Raji (cell line): ENCODE data around the gene APH1A.

Source experiments
- POLR2A ChIP-seq: IDR thresholded peaks from 2 replicates; pipeline ENCODE4 v1.6.1; 2011; ENCODE audit warnings: low read depth, low read length, control low read depth; ENCODE audit not compliant: insufficient read depth

The APH1A gene

DNA sequence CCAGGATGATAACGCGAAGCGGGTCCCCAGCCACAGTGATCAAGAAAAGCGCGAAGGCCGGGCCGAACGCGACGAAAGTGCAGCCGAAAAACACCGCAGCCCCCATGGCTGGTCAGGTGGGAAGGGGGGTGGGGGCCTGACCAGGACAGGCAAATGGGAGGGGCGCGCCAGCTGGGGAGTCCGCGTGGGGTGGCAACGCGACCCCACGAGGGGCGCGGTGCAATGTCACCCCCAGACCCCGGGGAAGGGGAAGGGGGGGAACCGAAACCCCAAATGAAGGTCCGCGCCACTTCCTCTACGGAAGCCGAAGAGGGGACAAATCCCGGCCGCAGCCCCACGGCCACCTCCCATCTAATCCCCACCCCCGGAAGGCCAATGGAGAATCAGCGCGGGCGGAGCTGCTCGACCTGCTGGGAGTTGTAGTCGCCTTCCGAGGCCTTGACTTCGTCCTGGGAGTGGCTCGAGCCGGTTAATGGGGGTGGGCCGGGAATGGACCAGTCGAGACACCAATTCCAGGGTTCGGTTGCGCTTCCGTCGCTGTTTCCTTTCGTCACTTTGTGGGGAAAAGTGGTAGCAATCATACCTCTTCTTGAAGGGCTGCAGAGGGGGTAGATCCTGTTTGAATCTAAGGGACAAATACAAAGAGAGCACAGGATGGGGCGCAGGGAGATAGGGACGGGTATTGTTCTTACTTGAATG, at the start of gene APH1A:
Gene APH1A, minus strand, starts transcription at position 312 of the 699 bp plus-strand sequence. Its CDS starts 206 bp downstream, at position 106.
- TF ChIP-seq POLR2A = peak; percentile 65

DNA sequence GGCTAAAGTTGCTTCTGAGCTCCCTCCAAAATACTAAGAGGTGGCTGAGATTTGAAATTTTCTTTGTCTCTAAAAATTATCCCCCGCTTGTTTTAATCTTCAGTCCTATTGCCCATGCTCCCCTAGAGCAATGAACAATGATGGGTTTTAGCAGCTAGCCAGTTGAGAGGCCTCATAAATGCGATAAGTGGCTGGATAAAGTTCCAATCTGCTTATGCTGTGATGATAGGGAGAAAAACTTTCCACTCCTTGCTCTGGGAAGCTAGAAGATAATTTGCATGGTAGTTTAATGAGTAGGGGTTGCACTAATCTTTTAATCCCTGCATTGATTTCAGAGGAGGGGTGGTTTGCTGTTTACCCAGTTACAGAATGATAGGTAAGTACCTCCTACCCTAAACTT, 42.9 kb upstream of the APH1A start:
- no peak for TF ChIP-seq POLR2A

DNA sequence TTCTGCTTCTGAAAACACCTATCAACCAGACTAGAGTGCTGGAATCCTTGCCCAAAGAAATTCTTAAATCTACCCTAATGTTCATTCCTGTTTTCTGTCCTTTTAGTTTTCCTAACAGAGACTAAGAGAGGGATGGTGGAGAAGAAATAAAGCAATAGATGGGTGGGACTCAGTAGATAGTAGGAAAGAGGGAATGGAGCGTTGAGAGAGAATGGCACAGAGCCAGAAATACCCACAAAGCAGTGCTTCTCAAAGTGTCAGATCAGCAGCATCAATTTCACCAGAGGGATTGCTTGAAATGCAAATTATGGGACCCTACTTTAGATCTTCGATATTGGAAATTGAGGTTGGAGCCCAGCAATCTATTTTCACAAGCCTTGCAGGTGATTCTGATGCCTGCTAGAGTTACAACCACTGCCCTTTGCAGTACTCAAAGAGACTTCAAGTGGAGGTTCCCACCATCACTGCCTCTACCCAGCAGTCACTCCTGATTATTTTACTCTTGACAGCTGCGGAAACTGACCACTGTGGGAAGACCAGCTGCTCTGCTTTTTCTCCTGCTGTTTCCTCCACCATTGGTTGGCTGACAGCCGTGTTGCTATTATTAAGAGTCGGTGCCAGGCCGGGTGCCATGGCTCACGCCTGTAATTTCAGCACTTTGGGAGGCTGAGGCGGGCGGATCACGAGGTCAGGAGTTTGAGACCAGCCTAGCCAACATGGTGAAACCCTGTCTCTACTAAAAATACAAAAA, 41.1 kb upstream of the APH1A start:
- no peak for TF ChIP-seq POLR2A

DNA sequence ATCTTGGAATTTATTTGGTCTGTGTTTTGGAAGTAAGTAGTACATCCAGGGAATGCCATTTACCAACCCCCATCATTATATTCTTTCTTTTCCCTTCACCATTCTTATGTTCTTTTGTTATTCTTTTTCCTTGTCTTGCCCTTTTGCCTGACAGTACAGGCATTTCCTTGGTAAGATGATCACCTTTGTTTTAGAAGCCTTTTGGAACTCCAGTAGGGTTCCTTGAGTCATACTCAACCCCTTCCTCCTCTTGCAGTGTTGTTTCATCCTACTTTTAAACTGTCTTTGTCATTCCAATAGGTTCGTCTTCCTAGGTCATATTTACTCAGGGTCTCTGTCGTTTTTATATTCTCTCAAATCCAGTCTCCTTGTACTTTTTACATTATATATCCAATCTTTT, 34.1 kb upstream of the APH1A start:
- TF ChIP-seq POLR2A = no peak

DNA sequence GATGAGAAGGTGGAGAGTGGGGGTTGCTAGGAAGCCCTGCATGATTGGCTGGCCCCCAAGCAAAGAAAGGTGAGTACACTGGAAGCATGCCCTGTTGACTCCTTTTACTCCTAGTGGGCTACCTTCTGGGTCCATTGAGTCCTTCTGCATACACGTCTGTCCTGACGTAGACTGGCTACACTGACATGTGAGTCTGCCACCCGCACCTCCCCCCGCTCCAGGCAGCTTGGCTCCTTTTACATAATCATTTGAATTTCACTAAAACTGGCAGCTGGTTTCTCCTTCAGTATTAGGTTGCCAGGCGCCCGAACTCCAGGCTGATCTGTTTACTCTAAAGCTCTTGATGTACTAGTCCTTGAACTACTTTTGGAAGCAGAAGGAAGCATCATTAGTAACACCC, 33.5 kb upstream of the APH1A start:
- TF ChIP-seq POLR2A = no peak

DNA sequence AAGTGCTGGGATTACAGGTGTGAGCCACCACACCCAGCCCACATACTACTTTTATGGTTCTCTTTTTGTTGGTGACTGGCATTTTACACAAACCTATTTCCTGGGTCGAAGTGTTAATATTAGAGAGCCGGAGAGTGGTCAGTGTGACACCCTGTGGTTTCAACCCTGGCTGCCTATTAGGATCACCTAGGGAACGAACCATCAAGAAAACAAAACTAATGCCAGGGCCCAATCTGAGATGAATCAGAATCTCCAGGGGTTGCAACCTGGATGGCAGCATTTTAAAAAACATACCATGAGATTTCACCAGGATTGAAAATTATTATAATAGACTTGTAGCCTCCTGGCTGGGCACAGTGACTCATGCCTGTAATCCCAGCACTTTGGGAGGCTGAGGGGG, 30.9 kb upstream of the APH1A start:
- TF ChIP-seq POLR2A = no peak

DNA sequence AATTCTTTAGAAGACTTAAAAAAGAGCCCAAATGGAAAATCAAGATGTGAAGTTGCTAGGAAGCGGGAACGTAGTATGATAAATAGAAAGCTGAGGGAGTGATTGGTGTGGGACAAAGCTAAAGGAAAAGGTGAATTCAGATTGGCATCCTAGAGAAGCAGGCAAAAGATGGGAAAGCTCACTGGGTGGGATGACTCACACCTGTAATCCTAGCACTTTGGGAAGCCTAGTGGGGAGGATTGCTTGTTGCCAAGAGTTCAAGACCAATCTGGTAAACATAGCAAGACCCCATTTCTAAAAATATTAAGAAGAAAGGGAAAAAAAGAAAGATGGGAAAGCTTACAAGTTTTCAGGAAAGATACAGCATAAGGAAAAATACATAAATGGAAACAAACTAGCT, 26.7 kb upstream of the APH1A start:
- TF ChIP-seq POLR2A = no peak

DNA sequence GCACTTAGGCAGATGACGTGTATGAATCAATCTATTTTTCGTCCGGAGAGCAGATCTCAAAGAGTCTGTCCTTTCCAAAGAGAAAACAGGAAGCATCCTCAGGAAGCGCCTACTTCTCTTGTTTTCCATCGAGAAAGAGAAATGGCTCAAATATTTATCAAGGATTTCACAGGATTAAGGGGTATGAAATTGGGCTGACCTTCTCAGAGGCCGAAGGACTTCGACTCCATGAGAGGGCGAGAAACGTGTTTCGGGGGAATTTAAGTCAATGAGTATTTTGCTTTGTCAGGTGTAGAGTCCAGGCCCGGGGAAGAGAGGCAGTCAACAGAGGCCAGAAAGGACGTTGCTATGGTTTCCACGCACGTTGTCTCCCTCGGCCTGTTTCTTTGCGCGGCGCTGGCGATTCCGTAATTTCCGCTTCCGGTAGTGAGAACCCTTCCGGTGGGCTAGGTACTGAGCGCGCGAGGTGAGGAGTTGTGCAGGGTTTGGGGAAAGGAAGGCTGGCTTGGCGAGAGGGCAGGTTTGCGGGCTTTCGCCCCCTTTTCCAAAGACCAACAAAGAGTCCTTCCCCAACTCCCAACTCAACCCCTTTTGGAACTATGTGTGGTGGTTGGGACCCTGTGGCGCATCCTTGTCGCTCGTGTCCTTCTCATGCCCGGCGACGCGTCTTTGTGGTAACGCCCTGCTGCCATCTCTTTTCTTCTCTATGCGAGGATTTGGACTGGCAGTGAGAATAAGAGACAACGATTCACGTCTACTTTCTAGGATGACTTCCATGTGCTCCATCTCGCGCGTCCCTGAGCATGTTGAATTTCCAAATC, 24.8 kb upstream of the APH1A start, which contains the start of gene MRPS21:
Gene MRPS21, plus strand, starts transcription at position 429 of the 821 bp plus-strand sequence. CDS start 506 bp downstream, outside the sequence.
- TF ChIP-seq POLR2A = peak; percentile 97

DNA sequence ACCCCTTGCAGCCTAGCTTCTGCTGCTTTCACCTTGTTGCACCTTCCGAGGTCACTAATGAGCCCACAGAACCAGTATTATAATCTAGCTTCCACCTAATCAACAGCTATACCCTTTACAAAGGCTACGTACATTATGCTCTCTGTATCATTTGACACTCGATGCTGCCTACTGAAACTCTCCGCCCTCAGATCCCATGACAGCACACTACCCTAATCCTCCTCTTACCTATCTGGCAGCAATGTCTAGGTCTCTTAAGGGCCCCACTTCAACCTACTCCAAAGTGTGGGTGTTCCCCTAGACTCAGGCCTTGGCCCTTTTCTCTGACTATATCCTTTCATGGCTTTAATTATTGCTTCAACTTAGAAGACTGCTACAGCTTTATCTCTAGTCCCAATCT, 20.0 kb upstream of the APH1A start:
- TF ChIP-seq POLR2A = no peak

DNA sequence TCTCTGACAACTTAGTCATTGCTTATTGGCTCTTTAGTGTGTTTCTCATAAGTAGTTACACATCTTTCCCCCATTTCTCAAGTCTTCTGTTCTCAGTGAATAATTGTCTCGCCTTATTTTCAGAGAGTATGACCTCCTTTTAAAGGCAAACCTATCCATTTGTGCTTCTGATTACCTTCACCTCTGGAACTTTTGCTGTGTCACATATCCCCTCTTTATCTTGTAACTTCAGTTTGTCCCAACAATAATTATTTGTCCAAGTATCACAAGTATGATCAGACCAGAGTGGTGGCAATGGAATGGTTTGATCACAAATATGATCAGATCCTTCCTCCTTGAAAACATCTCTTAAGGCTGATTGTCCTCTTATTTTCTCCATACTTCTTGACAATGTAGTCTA, 19.6 kb upstream of the APH1A start:
- TF ChIP-seq POLR2A = no peak

DNA sequence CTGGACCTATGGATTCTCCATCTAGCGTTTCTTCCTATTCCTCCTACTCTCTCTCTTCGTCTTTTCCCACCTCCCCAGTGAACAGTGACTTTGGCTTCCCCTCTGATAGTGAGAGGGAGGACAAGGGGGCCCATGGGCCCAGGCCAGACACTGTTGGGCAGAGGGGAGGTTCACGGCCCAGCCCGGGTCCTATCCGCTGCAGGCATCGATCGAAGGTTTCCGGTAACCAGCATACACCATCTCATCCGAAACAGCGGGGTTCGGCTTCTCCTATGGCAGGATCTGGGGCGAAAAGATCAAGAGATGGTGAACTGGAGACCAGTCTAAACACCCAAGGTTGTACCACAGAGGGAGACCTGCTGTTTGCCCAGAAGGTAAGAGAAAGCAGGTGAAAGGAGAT, 14.4 kb upstream of the APH1A start:
- no peak for TF ChIP-seq POLR2A

DNA sequence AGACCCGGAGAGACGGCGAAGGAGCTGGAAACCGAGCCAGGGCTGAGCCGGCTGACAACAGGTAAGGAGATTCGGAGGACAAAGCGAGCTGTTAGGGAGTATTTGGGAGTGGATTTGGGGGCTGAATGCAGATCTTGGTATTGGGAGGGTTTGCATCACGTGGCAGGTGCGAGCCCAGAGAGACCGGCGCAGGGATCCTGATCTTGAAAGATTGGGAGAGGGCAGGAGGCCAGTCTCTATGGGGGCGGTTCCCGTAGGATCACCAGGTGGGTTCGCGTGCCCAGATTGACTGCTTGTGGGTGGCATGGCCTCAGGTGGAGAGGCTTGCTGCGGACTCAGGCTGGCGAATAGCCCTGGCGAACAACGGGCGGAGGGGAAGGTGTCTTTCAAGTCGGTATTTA, 13.7 kb upstream of the APH1A start:
- no peak for TF ChIP-seq POLR2A

DNA sequence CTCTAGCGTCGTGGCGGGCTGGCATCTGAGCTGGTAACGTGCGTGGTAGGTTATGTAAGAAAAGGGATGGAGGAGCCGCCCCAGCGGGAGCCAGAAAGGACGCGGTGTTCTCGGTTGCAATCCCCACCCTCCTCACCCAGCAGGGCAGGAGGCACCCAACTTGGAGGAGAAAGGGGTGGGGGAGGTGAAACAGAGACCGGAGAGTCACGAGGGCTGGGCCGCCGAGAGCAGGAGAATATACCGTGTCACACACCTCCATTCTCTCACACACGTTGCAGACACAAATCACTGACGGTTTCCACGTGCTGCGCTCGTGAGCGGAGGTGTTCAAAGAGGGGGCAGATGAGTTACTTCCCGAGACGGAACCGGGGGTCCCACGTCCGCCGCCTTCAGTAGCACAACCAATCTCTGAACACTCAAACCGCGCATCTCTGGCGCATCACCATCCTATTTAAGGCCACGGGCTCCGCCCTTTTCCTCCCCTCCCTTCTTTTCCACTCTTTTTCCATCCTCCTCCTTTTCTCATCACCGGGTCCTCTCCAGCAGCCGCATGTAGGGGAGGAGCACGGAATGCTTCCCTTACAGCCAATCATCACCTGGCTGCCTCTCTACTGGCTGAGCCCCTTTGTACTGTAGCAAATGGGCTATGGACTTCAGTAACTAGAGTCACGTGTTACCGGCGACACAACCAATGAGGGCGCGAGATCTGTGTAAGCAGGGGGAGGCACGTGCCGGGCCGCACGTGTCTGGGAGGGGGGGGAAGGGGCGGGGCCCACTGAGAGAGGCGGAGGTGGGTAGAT, 13.1 kb upstream of the APH1A start, which contains the start of gene CIART:
Gene CIART, plus strand, starts transcription at position 797 of the 800 bp plus-strand sequence. CDS start 714 bp downstream, outside the sequence.
- no peak for TF ChIP-seq POLR2A

DNA sequence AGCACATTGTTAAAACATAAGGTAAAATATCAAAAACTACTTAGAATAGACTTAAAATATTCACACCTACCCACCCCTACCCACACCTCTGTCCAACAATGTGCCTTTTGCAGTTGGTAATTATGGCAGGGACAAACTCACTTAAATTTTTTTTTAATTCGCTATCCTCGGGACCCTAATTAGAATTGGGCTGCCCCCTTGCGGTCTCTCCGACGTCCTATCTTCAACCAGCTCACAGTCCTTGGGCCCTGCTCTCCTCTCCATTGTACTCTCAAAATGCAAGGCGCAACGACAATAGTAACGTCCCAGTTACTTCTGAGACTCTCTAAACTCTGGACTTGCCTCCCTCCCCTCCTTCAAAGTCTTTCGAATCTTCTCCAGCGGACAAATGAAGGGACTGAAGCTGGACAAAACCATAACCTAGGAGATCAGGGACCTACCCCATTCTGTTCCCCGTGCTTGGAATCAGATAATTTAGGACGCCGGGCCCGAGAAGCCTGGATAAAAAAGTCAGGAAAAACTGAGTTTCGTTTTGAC, 12.5 kb upstream of the APH1A start:
- no peak for TF ChIP-seq POLR2A
